ENCODE data around the gene GNAT1. TPM values are rescaled to one million over a fixed set of nuclear protein-coding genes. Genes with fewer than 3 reads are reported as not detected.

GNAT1 gene
- total and polyA plus RNA-seq, 2 of the 13 experiments (the other 11 are each of a cell fraction or from before 2014, with no cell fraction given) = 0.15 TPM; not detected in 1

GRCh38 chr3:50227390-50228183, 36.2 kb downstream of the GNAT1 start (continued):
- TF ChIP-seq SALL2 (CRISPR knock-in tag; IDR thresholded peaks at IDR 0.05) (peak; percentile 86; the same call in 1 of the 2 replicates), TAF15 (IDR thresholded peaks at IDR 0.05; ENCODE audit: low read depth, low read length, poor library complexity, severe bottlenecking) (no peak), KMT2A (CRISPR knock-in tag; IDR thresholded peaks at IDR 0.05) (peak; percentile 92), TRIM22 (IDR thresholded peaks at IDR 0.05) (no peak), ZNF773 (CRISPR knock-in tag; IDR thresholded peaks at IDR 0.05; ENCODE audit: borderline replicate concordance) (no peak), HDAC2 (CRISPR knock-in tag; IDR thresholded peaks at IDR 0.05) (peak; percentile 85), ZNF792 (CRISPR knock-in tag; IDR thresholded peaks at IDR 0.05) (peak; percentile 92), ZNF556 (CRISPR knock-in tag; IDR thresholded peaks at IDR 0.05; ENCODE audit: borderline replicate concordance) (peak; percentile 65), FOXJ3 (CRISPR knock-in tag; IDR thresholded peaks at IDR 0.05; ENCODE audit: borderline replicate concordance) (no peak), ZNF512 (CRISPR knock-in tag; IDR thresholded peaks at IDR 0.05) (no peak), RBFOX2 (IDR thresholded peaks at IDR 0.05; ENCODE audit: low read depth, low read length) (peak; percentile 79), ZNF503 (CRISPR knock-in tag; IDR thresholded peaks at IDR 0.05) (peak; percentile 63; the same call in 1 of the 2 replicates), ZNF468 (CRISPR knock-in tag; IDR thresholded peaks at IDR 0.05) (no peak), RERE (CRISPR knock-in tag; IDR thresholded peaks at IDR 0.05; ENCODE audit: low read depth) (no peak), TFDP1 (CRISPR knock-in tag; IDR thresholded peaks at IDR 0.05; ENCODE audit: borderline replicate concordance) (peak; percentile 94), GTF3A (CRISPR knock-in tag; conservative IDR thresholded peaks at IDR 0.05) (peak; percentile 72; the same call in 1 of the 2 replicates), ZNF713 (CRISPR knock-in tag; IDR thresholded peaks at IDR 0.05) (no peak), ATF1 (CRISPR knock-in tag; IDR thresholded peaks at IDR 0.05) (no peak)

Measured in HepG2 (cell line).